Neural cell (in vitro differentiated cells): ENCODE measurements around the gene ST6GALNAC2. TPM values are rescaled to one million over a fixed set of nuclear protein-coding genes. Genes with fewer than 3 reads are reported as not detected.

Experiments
- H2AFZ ChIP-seq: fragments of 200-600, 300-800 bp; sonication (generic), shearing (Covaris generic); 2 replicates; pipeline ENCODE4 v1.6.0; 2014; ENCODE audit warnings: low read depth, mild to moderate bottlenecking, antibody characterized with exemption, low read length, moderate library complexity
- H3F3A ChIP-seq: fragments of 200-600 bp; shearing (Covaris generic); 2 replicates; pipeline ENCODE4 v1.6.1; 2016; ENCODE audit warnings: mild to moderate bottlenecking, moderate library complexity, mixed read lengths, antibody characterized with exemption, low read length; ENCODE audit not compliant: insufficient read depth, poor library complexity, severe bottlenecking
- H3K27ac ChIP-seq: fragments of 200-600, 300-800 bp; sonication (generic), shearing (Covaris generic); 2 replicates; pipeline ENCODE4 v1.5.1; 2014; ENCODE audit warnings: mild to moderate bottlenecking, low read length, moderate library complexity
- H3K27me3 ChIP-seq: fragments of 300-800, 200-600 bp; sonication (generic), shearing (Covaris generic); 2 replicates; pipeline ENCODE4 v1.6.0; 2014; ENCODE audit warnings: mild to moderate bottlenecking, low read depth, low read length, moderate library complexity; ENCODE audit not compliant: insufficient read depth
- H3K36me3 ChIP-seq: fragments of 300-800, 200-600 bp; sonication (generic), shearing (Covaris generic); 2 replicates; pipeline ENCODE4 v1.5.1; 2014; ENCODE audit warnings: mild to moderate bottlenecking, antibody characterized with exemption, low read length, moderate library complexity; ENCODE audit not compliant: insufficient read depth
- H3K4me2 ChIP-seq: fragments of 300-800, 200-600 bp; sonication (generic), shearing (Covaris generic); 2 replicates; pipeline ENCODE4 v1.6.0; 2014; ENCODE audit warnings: mild to moderate bottlenecking, low read length
- H3K4me3 ChIP-seq: fragments of 300-800, 200-600 bp; sonication (generic), shearing (Covaris generic); 2 replicates; pipeline ENCODE4 v1.5.1; 2014; ENCODE audit warnings: mild to moderate bottlenecking, low read length, moderate library complexity
- H3K79me2 ChIP-seq: fragments of 200-600 bp; shearing (Covaris generic); replicated peaks from 2 replicates; pipeline ENCODE4 v1.6.0; 2014; ENCODE audit warnings: mild to moderate bottlenecking, low read length, moderate library complexity; ENCODE audit not compliant: insufficient read depth
- H3K9ac ChIP-seq: fragments of 300-800, 200-600 bp; sonication (generic), shearing (Covaris generic); 2 replicates; pipeline ENCODE4 v1.6.1; 2016; ENCODE audit warnings: mild to moderate bottlenecking, low read length, mixed read lengths
- H3K9me2 ChIP-seq: fragments of 200-600 bp; shearing (Covaris generic); 2 replicates; pipeline ENCODE4 v1.6.1; 2016; ENCODE audit warnings: mild to moderate bottlenecking, low read length, mixed read lengths; ENCODE audit not compliant: insufficient read depth
- H3K9me3 ChIP-seq: fragments of 200-600, 300-800 bp; sonication (generic), shearing (Covaris generic); 2 replicates; pipeline ENCODE4 v1.6.1; 2016; ENCODE audit warnings: mild to moderate bottlenecking, mixed run types, low read length, moderate library complexity, mixed read lengths
- H4K20me1 ChIP-seq: fragments of 200-600 bp; shearing (Covaris generic); 2 replicates; pipeline ENCODE4 v1.6.1; 2016; ENCODE audit warnings: mild to moderate bottlenecking, mixed run types; ENCODE audit not compliant: insufficient read depth
- EP300 ChIP-seq: fragments of 450-650 bp; conservative IDR thresholded peaks from 2 replicates; pipeline ENCODE4 v1.6.1; 2014; ENCODE audit warnings: antibody characterized with exemption, mild to moderate bottlenecking, moderate library complexity; ENCODE audit not compliant: poor library complexity, severe bottlenecking
- EZH2 ChIP-seq: fragments of 200-600, 300-800 bp; shearing (Covaris generic), sonication (generic); IDR thresholded peaks from 2 replicates; pipeline ENCODE4 v1.6.1; 2014; ENCODE audit warnings: antibody characterized with exemption, low read length, borderline replicate concordance, mild to moderate bottlenecking; ENCODE audit not compliant: insufficient read depth, poor library complexity, severe bottlenecking
- MXI1 ChIP-seq: fragments of 450-650 bp; conservative IDR thresholded peaks from 2 replicates; pipeline ENCODE4 v1.6.1; 2014; ENCODE audit warnings: antibody characterized with exemption, mild to moderate bottlenecking; ENCODE audit not compliant: poor library complexity, severe bottlenecking
- POLR2AphosphoS5 ChIP-seq: IDR thresholded peaks from 2 replicates; pipeline ENCODE4 v1.6.1; 2012
- RAD21 ChIP-seq: fragments of 450-650 bp; conservative IDR thresholded peaks from 2 replicates; pipeline ENCODE4 v1.6.1; 2014; ENCODE audit warnings: antibody characterized with exemption, mild to moderate bottlenecking, moderate library complexity
- SMC3 ChIP-seq: fragments of 450-650 bp; conservative IDR thresholded peaks from 2 replicates; pipeline ENCODE4 v1.6.1; 2014; ENCODE audit warnings: antibody characterized with exemption, mild to moderate bottlenecking, moderate library complexity; ENCODE audit not compliant: poor library complexity
- TAF1 ChIP-seq: IDR thresholded peaks from 2 replicates; pipeline ENCODE4 v1.6.1; 2012; ENCODE audit warnings: low read depth
- polyA plus RNA-seq: library from polyadenylated mRNA; depleted of rRNA; stranded (reverse); fragments of >200 nt; gene quantifications from 2 replicates; pipeline ENCODE4 v1.2.3, GENCODE V29; 2014
- TF ChIP-seq, protein P1 (sequence below): IDR thresholded peaks from 2 replicates; pipeline ENCODE4 v1.6.1; 2012; ENCODE audit warnings: borderline replicate concordance
- TF ChIP-seq, protein P2 (sequence below): fragments of 450-650 bp; IDR thresholded peaks from 2 replicates; pipeline ENCODE4 v1.5.1; 2014; ENCODE audit warnings: antibody characterized with exemption, mild to moderate bottlenecking, moderate library complexity; ENCODE audit not compliant: poor library complexity, severe bottlenecking

Gene ST6GALNAC2
- polyA plus RNA-seq, 1 donor from 2014 or later: not detected

GRCh38 chr17:76598004-76598439 is 12.4 kb upstream of the ST6GALNAC2 start:
- Histone ChIP-seq H3F3A (no peaks in the 10 kb centered on the region), H3K27me3 (no peaks in the 10 kb centered on the region), H3K79me2 (no peaks in the 10 kb centered on the region), H3K27ac (no peak overlapping the region), H2AFZ (no peak overlapping the region), H3K9ac (no peak overlapping the region), H3K4me2 (no peak overlapping the region), H3K9me2 (no peaks in the 10 kb centered on the region), H4K20me1 (no peaks in the 10 kb centered on the region), H3K36me3 (no peaks in the 10 kb centered on the region), H3K4me3 (no peak overlapping the region), H3K9me3 (no peaks in the 10 kb centered on the region)
- no peak for TF ChIP-seq POLR2AphosphoS5
- TF ChIP-seq EP300: no peak
- TF ChIP-seq, protein P1, sequence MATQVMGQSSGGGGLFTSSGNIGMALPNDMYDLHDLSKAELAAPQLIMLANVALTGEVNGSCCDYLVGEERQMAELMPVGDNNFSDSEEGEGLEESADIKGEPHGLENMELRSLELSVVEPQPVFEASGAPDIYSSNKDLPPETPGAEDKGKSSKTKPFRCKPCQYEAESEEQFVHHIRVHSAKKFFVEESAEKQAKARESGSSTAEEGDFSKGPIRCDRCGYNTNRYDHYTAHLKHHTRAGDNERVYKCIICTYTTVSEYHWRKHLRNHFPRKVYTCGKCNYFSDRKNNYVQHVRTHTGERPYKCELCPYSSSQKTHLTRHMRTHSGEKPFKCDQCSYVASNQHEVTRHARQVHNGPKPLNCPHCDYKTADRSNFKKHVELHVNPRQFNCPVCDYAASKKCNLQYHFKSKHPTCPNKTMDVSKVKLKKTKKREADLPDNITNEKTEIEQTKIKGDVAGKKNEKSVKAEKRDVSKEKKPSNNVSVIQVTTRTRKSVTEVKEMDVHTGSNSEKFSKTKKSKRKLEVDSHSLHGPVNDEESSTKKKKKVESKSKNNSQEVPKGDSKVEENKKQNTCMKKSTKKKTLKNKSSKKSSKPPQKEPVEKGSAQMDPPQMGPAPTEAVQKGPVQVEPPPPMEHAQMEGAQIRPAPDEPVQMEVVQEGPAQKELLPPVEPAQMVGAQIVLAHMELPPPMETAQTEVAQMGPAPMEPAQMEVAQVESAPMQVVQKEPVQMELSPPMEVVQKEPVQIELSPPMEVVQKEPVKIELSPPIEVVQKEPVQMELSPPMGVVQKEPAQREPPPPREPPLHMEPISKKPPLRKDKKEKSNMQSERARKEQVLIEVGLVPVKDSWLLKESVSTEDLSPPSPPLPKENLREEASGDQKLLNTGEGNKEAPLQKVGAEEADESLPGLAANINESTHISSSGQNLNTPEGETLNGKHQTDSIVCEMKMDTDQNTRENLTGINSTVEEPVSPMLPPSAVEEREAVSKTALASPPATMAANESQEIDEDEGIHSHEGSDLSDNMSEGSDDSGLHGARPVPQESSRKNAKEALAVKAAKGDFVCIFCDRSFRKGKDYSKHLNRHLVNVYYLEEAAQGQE: no peak
- no peak for TF ChIP-seq RAD21
- TF ChIP-seq EZH2: no peak
- TF ChIP-seq, protein P2, sequence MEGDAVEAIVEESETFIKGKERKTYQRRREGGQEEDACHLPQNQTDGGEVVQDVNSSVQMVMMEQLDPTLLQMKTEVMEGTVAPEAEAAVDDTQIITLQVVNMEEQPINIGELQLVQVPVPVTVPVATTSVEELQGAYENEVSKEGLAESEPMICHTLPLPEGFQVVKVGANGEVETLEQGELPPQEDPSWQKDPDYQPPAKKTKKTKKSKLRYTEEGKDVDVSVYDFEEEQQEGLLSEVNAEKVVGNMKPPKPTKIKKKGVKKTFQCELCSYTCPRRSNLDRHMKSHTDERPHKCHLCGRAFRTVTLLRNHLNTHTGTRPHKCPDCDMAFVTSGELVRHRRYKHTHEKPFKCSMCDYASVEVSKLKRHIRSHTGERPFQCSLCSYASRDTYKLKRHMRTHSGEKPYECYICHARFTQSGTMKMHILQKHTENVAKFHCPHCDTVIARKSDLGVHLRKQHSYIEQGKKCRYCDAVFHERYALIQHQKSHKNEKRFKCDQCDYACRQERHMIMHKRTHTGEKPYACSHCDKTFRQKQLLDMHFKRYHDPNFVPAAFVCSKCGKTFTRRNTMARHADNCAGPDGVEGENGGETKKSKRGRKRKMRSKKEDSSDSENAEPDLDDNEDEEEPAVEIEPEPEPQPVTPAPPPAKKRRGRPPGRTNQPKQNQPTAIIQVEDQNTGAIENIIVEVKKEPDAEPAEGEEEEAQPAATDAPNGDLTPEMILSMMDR: no peak
- TF ChIP-seq TAF1: no peak
- TF ChIP-seq SMC3: no peak
- no peak for TF ChIP-seq MXI1

- Histone ChIP-seq H3K9ac (no peak overlapping the region), H3K27me3 (no peaks in the 10 kb centered on the region), H3K9me3 (no peaks in the 10 kb centered on the region), H3K4me3 (no peak overlapping the region), H3K4me2 (no peak overlapping the region), H3K79me2 (no peaks in the 10 kb centered on the region), H2AFZ (no peak overlapping the region), H4K20me1 (no peaks in the 10 kb centered on the region), H3K9me2 (no peaks in the 10 kb centered on the region), H3K27ac (no peak overlapping the region), H3F3A (no peaks in the 10 kb centered on the region), H3K36me3 (no peaks in the 10 kb centered on the region)
- TF ChIP-seq, protein P2: no peak
- no peak for TF ChIP-seq SMC3
- TF ChIP-seq EP300: no peak
- no peak for TF ChIP-seq MXI1
- TF ChIP-seq, protein P1: no peak
- TF ChIP-seq POLR2AphosphoS5: no peak
- no peak for TF ChIP-seq RAD21
Measured at GRCh38 chr17:76597156-76598003, 11.7 kb upstream of the ST6GALNAC2 start.
